GM04503 (cell line): ENCODE measurements around the gene DCN.

Source experiments
- DNase-seq: peaks from one replicate; pipeline ENCODE4 v3.0.0-alpha.2; 2012; ENCODE audit warnings: low read depth

Gene DCN

DNA sequence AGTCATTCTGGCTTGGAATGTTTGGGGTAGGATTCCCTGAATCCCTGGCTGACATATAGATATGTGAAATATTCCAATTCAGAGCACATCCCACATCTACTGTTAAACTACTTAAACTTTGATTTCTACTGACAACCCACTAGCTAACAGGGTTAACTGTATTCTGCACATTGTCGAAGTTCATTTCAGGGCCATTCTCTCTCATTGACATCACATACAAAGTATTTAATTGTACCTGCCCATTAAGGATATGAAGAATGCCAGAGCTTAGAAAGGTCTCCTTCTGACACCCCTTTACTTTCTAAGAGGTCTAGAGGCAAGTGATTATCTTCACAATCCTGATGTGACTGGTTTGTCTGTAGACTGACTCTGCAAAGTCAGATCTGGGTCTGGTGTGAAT is 2.8 kb upstream of the DCN start:
- DNase-seq = no peak

DNA sequence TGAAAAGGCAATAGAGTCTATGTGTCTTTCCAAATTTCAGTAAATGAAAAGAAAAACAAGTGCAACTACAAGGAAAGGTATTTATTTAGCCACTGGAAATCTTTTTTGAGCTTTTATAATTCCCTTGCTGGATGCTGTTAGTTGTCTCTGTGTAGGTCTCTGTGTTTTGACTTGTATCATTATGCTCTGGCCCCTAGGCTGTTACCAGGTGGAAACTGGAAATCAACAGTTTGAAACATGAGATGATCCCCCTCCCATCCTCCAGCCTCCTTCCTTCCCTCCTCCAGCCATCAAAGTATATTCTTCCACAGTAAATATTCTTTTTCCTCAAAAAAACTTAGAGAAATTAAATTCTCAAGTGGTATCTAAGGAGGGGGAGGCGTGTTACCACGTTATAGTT is 934 bp upstream of the DCN start:
- no peak for DNase-seq

- DNase-seq = peak; percentile 81
These were observed 1.8 kb downstream of the DCN start for GRCh38 chr12:91180582-91181395.

- no peak for DNase-seq
These were observed 2.6 kb downstream of the DCN start for GRCh38 chr12:91179966-91180561.

DNA sequence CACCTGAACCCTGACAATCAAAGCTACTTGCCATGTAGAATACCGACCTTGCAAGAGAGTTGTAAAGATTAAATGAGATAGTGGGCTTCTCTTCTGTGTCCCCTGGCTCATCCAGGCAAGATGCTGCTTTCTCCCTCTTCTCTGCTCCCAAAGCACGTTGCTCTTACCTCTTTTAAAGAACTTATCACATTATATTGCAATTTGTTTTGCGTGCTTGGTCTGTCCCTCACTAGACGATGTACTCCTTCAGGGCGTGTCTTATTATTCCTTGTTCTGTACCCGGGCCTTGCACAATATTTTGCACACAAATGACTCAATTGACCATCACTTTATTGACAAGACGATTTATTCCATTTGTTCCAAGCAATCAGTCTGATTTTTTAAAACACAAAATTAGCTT is 3.3 kb downstream of the DCN start:
- DNase-seq = no peak

DNA sequence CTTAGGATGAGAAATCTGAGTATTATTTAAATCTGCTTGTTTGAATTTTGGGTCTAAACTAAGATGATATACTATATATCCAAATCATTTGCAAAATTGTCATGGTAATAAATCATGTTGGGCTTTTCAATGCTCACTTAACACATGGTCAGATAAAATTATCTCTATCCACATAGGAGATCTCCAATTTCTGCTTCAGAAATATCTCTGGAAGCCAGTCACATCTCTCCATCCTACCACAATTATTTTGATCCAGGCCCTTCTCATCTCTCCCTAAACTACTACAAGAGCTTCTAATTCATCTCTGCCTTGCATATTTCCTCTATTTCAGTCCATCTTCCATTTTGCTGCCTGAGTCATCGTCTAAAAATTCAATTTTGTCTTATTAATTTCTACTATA is 3.8 kb downstream of the DCN start:
- no peak for DNase-seq

DNA sequence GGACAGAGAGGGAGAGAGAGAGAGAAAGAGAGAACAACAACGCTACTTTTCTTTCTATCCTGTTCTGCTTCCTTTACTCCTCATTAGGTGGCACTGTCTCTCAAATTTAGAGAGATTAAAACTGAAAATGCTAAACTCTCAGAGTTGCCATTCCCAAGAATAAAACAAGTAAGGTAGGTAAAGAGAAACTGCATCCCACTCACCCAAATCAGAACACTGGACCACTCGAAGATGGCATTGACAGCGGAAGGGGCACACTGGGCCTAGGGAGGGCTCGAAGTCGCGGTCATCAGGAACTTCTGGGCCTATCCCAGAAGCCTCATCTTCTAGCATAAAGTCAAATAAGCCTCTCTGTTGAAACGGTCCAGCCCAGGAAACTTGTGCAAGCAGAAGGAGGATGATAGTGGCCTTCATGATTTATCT is 4.5 kb downstream of the DCN start:
- peak; percentile 40 for DNase-seq

- DNase-seq = no peak
These were observed 5.2 kb downstream of the DCN start for GRCh38 chr12:91177381-91177780.

DNA sequence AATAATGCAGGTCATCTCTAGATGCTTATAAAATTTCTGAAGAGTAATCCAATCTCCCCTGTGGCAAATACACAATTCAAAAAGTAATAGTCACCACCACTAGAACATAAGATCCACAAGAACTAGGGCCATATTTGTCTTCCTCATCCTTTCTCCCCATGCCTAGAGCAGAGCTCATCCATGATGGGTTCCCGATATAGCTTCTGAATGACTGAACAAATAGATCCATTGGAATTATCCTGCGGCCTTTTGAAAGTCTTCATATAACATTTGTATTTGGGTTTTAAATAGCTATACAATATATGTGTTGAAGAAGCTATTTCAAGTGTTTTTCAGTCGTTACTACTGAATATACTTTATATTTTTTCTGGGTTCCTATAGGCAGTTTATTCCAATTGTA is 5.7 kb downstream of the DCN start:
- DNase-seq = no peak

GRCh38 chr12:91176358-91176757 is 6.3 kb downstream of the DCN start:
- DNase-seq = no peak

DNA sequence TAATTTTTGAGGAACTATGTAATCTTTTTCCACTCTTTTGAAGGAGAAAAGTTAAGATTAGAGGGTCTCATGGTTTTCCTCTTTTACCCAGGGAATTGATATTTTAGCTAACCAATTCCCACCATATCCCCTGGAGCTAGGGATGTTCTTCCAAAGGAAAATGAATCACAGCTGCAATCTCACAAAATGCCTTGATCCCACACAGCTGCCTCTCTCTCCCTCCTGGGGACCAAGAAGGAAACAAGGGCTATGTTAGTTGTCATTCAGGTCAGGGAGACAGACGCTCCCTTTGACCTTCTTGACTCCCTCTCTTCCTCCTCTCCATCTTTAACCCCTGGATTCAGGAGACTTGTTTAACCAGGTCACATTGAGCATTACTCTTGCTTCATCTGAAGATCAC is 9.5 kb downstream of the DCN start:
- DNase-seq = no peak

DNA sequence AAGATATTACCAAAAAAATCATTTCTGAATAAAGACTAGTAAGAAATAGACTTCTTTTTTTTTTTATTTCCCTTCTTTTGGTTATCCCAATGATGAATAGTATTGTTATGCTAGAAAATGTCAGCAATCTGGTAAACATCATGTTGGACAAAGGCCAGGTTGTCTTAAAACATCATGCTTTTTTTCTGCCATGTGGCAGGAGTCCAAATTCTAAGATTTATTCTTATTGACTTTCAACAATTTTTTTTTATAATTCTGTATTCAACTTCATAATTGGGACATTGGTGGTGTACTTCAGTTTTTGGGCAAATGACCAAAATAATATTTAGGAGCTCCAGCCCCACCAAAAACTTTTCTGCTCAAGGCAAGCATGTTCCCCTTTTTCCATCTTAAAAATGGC is 10.5 kb downstream of the DCN start:
- DNase-seq = no peak

- no peak for DNase-seq
These were observed 11.1 kb downstream of the DCN start for GRCh38 chr12:91171476-91171875.

- no peak for DNase-seq
These were observed 19.5 kb downstream of the DCN start for GRCh38 chr12:91163116-91163515.

DNA sequence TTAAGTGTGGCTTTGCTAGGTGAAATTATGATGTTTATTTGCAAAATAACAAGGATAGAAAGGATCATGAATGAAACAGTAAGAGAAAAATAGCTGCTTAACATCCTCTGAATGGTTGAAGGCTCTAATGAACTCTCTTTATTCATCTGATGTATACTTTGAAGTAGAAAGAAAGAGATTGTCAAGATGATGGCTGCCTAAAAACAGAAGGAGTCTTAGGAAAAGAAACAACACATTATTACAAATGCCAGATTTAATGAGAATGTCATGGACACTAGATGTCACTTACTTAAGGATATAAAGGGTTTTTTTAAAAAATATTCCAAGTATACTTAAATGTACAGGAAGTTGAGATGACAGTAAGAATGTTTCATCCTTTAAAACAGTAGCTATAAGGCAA is 21.6 kb downstream of the DCN start:
- DNase-seq = no peak

DNA sequence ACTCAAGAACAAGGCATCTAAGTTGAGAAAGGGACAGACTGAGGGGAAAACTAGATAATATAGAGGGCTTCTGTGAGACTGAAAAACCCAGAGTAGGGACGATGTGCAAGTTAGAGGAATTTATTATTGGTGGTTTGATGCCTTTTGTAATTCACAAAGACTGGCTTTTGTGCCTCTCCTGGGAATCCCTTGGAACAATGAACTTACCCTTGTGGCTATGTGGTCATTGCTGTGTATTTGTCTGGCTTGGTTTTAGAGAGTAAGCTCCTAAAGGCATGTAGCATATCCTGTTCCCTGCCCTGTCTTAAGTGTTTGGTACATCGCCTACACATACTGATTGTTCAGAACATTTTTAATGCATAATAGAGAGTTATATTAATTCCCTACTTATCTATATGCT is 26.6 kb downstream of the DCN start:
- DNase-seq = no peak

DNA sequence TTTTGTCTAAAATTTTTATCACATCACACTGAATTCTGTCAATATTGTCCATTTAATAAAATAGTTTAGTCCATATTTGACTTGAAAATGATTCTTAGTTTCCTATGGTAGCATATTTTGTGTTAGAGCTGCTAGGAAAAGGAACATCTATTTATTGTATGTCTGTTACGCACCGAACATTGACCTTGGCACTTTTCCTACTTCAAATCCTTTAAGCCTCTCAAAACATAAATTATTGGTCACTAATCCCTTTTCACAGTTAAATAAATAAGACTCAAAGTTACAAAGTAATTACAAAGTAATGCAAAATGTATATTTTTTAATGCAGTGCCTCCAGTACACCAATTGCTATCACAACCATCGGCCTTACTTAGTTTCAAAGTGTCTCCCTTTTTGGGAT is 28.5 kb downstream of the DCN start:
- DNase-seq = no peak

DNA sequence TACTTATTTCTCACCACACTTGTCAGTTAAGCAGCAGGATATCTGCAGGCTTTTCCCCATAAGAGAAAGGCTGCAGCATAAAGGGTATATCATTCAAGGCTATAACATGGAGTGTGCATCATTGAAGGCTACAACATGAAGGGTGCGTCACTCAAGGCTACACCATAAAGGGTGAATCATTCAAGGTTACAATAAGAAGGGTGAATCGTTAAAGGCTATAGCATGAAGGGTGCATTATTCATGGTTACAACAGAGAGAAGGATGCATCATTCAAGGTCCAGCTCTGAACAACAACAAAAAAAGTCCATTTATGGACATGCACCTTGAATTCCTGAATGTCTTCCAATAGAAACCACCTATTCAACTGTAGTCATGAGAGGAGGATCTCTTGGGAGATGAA is 38.6 kb downstream of the DCN start:
- DNase-seq = no peak

DNA sequence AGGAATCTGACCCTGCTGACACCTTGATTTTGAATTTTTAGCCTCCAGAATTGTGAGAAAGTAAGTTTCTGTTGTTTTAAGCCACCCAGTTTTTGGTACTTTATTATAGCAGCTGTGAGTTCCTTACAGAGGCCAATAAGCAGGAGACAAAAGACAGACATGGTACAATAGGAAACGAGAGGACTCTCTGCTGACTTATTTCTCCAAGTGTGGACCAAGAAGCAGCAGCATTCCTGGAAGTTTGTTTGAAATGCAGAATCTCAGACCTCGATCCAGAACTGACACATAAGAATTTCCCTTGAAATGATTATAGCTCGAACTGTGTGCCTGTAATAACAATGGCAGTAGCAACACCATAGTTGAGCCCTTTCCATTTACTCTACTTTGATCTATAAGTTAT is 39.4 kb downstream of the DCN start:
- no peak for DNase-seq

DNA sequence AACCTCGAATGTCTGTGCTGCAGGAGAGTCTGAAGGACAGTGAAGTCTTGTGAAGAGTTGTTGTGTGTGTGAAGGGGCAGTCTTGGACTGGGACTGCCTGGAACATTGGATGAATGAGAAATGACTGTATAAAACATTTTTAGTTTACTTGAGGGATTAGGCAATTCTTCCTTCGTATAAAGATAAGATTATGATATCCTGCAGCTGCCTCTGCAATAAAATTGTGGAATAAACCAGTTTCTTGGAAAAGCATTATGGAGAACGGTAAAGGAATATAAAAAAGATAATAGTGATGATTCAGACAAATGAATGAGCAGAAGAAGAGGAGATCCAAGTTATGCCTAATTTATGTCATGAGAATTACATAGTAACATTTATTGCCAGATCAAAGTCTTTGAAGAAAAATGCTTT is 40.4 kb downstream of the DCN start:
- no peak for DNase-seq

- peak; percentile 86 for DNase-seq
These were observed 42.3 kb downstream of the DCN start for GRCh38 chr12:91140026-91140931.

DNA sequence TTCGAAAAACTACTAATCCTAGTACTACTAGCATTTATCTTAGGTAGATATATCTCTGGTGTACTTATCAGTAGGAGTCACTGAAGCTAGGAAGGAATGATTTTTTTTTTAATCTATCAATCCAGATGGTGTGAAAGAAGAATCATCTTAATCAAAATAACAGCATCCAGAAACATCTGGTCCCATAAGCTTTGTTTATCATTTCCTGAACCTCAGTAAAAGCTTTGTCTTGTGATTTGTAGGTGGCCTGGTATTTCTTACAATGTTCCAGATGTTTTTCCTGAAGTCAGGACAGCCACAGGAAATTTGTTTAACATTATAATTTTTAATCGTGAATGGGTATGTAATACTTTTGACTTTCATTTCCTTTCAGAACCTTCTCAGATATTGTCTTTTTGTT is 43.3 kb downstream of the DCN start:
- DNase-seq = no peak

DNA sequence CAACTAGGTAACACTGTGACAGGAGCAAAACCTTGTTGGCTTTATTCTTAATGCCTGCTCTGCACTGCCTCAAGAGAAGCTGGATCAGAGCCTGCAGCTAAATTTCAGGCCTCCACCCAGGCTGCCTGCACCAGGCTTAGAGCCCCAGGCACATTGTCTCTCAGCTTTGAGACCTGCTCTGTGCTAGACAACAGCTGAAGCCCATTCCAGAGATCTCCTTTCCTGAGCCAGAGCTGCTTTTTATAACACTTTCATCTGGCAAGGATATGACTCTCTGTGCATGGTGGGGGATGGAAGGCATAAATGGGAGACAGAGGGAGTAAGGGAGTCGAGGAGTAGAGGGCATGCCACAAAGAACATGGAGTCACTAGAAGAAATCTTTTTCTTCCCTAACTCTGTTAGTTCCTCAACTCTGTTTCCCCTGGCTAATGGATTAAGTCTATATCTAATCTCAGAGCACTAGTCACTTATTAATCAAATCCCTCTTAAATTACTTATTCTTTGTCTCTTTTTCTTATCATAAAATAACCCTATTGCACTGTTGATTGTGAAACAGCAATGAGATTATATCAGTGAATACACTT is 44.2 kb downstream of the DCN start:
- no peak for DNase-seq
